ENCODE measurements around the gene FOXQ1. TPM values are rescaled to one million over a fixed set of nuclear protein-coding genes. Genes with fewer than 3 reads are reported as not detected.

Gene FOXQ1
- total and polyA plus RNA-seq, 4 donors, result 1.5 to 22.9 (median 6.9) TPM

GRCh38 chr6:1287103-1287591 lies 24.8 kb upstream of the FOXQ1 start:
- peak overlapping the region in 1 of 2 donors; percentile 66 for H3K27ac ChIP-seq (ENCODE audit: low read depth in 1 of 2, low read length in 1 of 2)
- TF ChIP-seq CTCF (IDR thresholded peaks at IDR 0.05; ENCODE audit: control extremely low read depth, extremely low read depth), result no peak
- no peak overlapping the region for H3K4me3 ChIP-seq
- H3K4me1 ChIP-seq (ENCODE audit: control insufficient read depth in 5 of 5, insufficient read depth in 5 of 5, low read length in 5 of 5), result peaks cover 0 to 37% (median 8%) of the 10 kb centered on the region in 5 donors
- no peaks in the 10 kb centered on the region for H3K27me3 ChIP-seq (ENCODE audit: control insufficient read depth in 3 of 3, insufficient read depth in 3 of 3, low read length in 2 of 3)
- ATAC-seq (ENCODE audit: insufficient read depth, low FRiP score), result peak; percentile 89
- no peaks in the 10 kb centered on the region for H3K9me3 ChIP-seq (ENCODE audit: control insufficient read depth in 4 of 4, insufficient read depth in 3 of 4, low read length in 3 of 4)
- peak in 1 of 3 donors; percentile 31 for DNase-seq
- no peak overlapping the region for H3K9ac ChIP-seq (ENCODE audit: insufficient read depth in 1 of 2, low read length in 2 of 2)
- WGBS, 2 donors, result 52 to 60% methylated on average over 7 of the region's 7 CpGs
- peaks cover 0 to 3% (median 0%) of the 10 kb centered on the region in 4 donors for H3K36me3 ChIP-seq (ENCODE audit: control insufficient read depth in 4 of 4, insufficient read depth in 4 of 4, low read length in 4 of 4)

DNA sequence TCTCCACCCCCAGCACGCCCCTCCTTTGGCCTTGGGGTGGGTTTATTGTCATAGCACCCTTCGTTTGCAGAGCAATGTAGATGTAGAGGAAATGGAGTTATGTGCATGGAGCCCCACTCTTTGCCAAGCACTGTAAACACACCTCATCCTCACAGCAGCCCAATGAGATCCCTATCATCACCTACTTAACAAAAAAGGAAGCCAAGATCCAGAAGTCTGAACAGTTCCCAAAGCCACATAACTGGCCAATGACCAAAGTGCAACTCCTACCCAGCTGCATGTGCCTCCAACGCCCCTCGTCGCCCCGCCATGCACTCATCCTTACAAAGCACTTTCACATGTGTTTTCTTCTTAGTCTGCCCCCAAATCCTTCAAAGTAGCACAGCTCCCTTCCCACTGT lies 21.8 kb upstream of the FOXQ1 start:
- DNase-seq, result peak; percentile 65 to 90 (median 87)
- 73 to 79% methylated on average over 6 of the region's 6 CpGs for WGBS, 2 donors
- H3K4me3 ChIP-seq, result no peak overlapping the region
- H3K27me3 ChIP-seq (ENCODE audit: control insufficient read depth in 3 of 3, insufficient read depth in 3 of 3, low read length in 2 of 3), result no peaks in the 10 kb centered on the region
- peaks cover 0 to 3% (median 0%) of the 10 kb centered on the region in 4 donors for H3K36me3 ChIP-seq (ENCODE audit: control insufficient read depth in 4 of 4, insufficient read depth in 4 of 4, low read length in 4 of 4)
- H3K9ac ChIP-seq (ENCODE audit: insufficient read depth in 1 of 2, low read length in 2 of 2), result no peak overlapping the region
- TF ChIP-seq CTCF (IDR thresholded peaks at IDR 0.05; ENCODE audit: control extremely low read depth, extremely low read depth), result no peak
- no peak overlapping the region for H3K27ac ChIP-seq (ENCODE audit: low read depth in 1 of 2, low read length in 1 of 2)
- no peak for ATAC-seq (ENCODE audit: insufficient read depth, low FRiP score)
- no peaks in the 10 kb centered on the region for H3K9me3 ChIP-seq (ENCODE audit: control insufficient read depth in 4 of 4, insufficient read depth in 3 of 4, low read length in 3 of 4)
- peaks cover 0 to 40% (median 8%) of the 10 kb centered on the region in 5 donors for H3K4me1 ChIP-seq (ENCODE audit: control insufficient read depth in 5 of 5, insufficient read depth in 5 of 5, low read length in 5 of 5)

GRCh38 chr6:1290805-1291204 lies 21.1 kb upstream of the FOXQ1 start:
- no peaks in the 10 kb centered on the region for H3K9me3 ChIP-seq (ENCODE audit: control insufficient read depth in 4 of 4, insufficient read depth in 3 of 4, low read length in 3 of 4)
- peaks cover 0 to 33% (median 4%) of the 10 kb centered on the region in 5 donors for H3K4me1 ChIP-seq (ENCODE audit: control insufficient read depth in 5 of 5, insufficient read depth in 5 of 5, low read length in 5 of 5)
- peaks cover 0 to 3% (median 0%) of the 10 kb centered on the region in 4 donors for H3K36me3 ChIP-seq (ENCODE audit: control insufficient read depth in 4 of 4, insufficient read depth in 4 of 4, low read length in 4 of 4)
- no peak overlapping the region for H3K27ac ChIP-seq (ENCODE audit: low read depth in 1 of 2, low read length in 1 of 2)
- DNase-seq (no peak), ATAC-seq (ENCODE audit: insufficient read depth, low FRiP score) (no peak)
- H3K4me3 ChIP-seq, result no peak overlapping the region
- no peak for TF ChIP-seq CTCF (IDR thresholded peaks at IDR 0.05; ENCODE audit: control extremely low read depth, extremely low read depth)
- no peak overlapping the region for H3K9ac ChIP-seq (ENCODE audit: insufficient read depth in 1 of 2, low read length in 2 of 2)
- 72 to 79% methylated on average over 4 of the region's 4 CpGs for WGBS, 2 donors
- H3K27me3 ChIP-seq (ENCODE audit: control insufficient read depth in 3 of 3, insufficient read depth in 3 of 3, low read length in 2 of 3), result no peaks in the 10 kb centered on the region

GRCh38 chr6:1291381-1291780 lies 20.5 kb upstream of the FOXQ1 start:
- H3K4me1 ChIP-seq (ENCODE audit: control insufficient read depth in 5 of 5, insufficient read depth in 5 of 5, low read length in 5 of 5), result peaks cover 0 to 30% (median under 1%) of the 10 kb centered on the region in 5 donors
- no peak overlapping the region for H3K4me3 ChIP-seq
- H3K27me3 ChIP-seq (ENCODE audit: control insufficient read depth in 3 of 3, insufficient read depth in 3 of 3, low read length in 2 of 3), result no peaks in the 10 kb centered on the region
- H3K27ac ChIP-seq (ENCODE audit: low read depth in 1 of 2, low read length in 1 of 2), result no peak overlapping the region
- peaks cover 0 to 2% (median 0%) of the 10 kb centered on the region in 4 donors for H3K36me3 ChIP-seq (ENCODE audit: control insufficient read depth in 4 of 4, insufficient read depth in 4 of 4, low read length in 4 of 4)
- WGBS, 2 donors, result 90 to 96% methylated on average over 10 of the region's 10 CpGs
- no peaks in the 10 kb centered on the region for H3K9me3 ChIP-seq (ENCODE audit: control insufficient read depth in 4 of 4, insufficient read depth in 3 of 4, low read length in 3 of 4)
- H3K9ac ChIP-seq (ENCODE audit: insufficient read depth in 1 of 2, low read length in 2 of 2), result no peak overlapping the region
- ATAC-seq (ENCODE audit: insufficient read depth, low FRiP score) (no peak), DNase-seq (no peak)
- no peak for TF ChIP-seq CTCF (IDR thresholded peaks at IDR 0.05; ENCODE audit: control extremely low read depth, extremely low read depth)
